HG03066 (cell line): ENCODE data around the gene SYPL2.

Source experiments
- ATAC-seq: cut with Tn5 transposase; IDR thresholded peaks from one replicate; pipeline ENCODE4 v1.9.1; 2021; ENCODE audit warnings: low read depth; ENCODE audit not compliant: unreplicated experiment

The SYPL2 gene

GRCh38 chr1:109490029-109490933 is 23.9 kb downstream of the SYPL2 start:
- no peak for ATAC-seq

- ATAC-seq, result no peak
These were observed 24.6 kb downstream of the SYPL2 start for GRCh38 chr1:109490934-109491302.

GRCh38 chr1:109491372-109491771 is 25.0 kb downstream of the SYPL2 start:
- no peak for ATAC-seq

- ATAC-seq, result no peak
These were observed 26.4 kb downstream of the SYPL2 start for GRCh38 chr1:109492779-109493178.

- ATAC-seq, result no peak
These were observed 26.9 kb downstream of the SYPL2 start for GRCh38 chr1:109493227-109493626.

- peak; percentile 87 for ATAC-seq
These were observed 27.6 kb downstream of the SYPL2 start, which contains the start of gene CYB561D1 for GRCh38 chr1:109493805-109494539. CYB561D1 (plus strand) TSS chr1:109494094; CDS start chr1:109494140, 46 bp downstream.

GRCh38 chr1:109495738-109496137 is 29.4 kb downstream of the SYPL2 start:
- ATAC-seq, result no peak

GRCh38 chr1:109497449-109498160 is 31.3 kb downstream of the SYPL2 start:
- no peak for ATAC-seq

GRCh38 chr1:109498161-109498801 is 31.9 kb downstream of the SYPL2 start:
- no peak for ATAC-seq

- ATAC-seq, result no peak
These were observed 32.7 kb downstream of the SYPL2 start for GRCh38 chr1:109499081-109499480.

GRCh38 chr1:109499661-109500536 is 33.6 kb downstream of the SYPL2 start:
- ATAC-seq, result no peak

- no peak for ATAC-seq
These were observed 34.6 kb downstream of the SYPL2 start for GRCh38 chr1:109500941-109501381.

GRCh38 chr1:109501644-109502363 is 35.5 kb downstream of the SYPL2 start:
- no peak for ATAC-seq

- no peak for ATAC-seq
These were observed 36.1 kb downstream of the SYPL2 start for GRCh38 chr1:109502364-109502851.

GRCh38 chr1:109503935-109504334 is 37.6 kb downstream of the SYPL2 start:
- ATAC-seq, result no peak

GRCh38 chr1:109504974-109505373 is 38.6 kb downstream of the SYPL2 start:
- ATAC-seq, result no peak

- ATAC-seq, result no peak
These were observed 41.9 kb downstream of the SYPL2 start for GRCh38 chr1:109508001-109508872.

GRCh38 chr1:109508873-109509175 is 42.5 kb downstream of the SYPL2 start:
- no peak for ATAC-seq
